GM18909 (cell line): ENCODE data around the gene HMGXB4.

Source experiments
- ATAC-seq: cut with Tn5 transposase; IDR thresholded peaks from one replicate; pipeline ENCODE4 v1.9.1; 2021; ENCODE audit warnings: mild to moderate bottlenecking; ENCODE audit not compliant: unreplicated experiment, poor library complexity

The HMGXB4 gene

DNA sequence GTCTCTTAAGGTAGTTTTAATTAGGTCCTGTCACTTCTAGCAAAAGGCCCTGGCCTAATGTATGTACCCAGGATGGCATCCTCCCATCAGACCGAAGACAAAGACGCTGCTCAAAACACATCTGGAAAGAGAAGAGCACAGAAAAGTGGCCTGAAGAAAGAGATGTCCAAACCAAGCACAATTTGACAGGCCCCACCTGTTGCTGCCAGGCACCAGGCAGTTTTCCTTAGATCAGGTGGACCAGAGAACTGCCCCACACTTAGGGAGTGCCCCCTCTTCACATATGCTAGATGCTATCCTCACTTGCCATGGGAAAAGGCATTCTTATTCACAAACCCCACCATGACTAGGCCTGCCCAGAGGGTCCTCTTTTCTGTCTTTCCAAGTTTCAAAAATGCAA is 3.3 kb upstream of the HMGXB4 start:
- ATAC-seq, result no peak

DNA sequence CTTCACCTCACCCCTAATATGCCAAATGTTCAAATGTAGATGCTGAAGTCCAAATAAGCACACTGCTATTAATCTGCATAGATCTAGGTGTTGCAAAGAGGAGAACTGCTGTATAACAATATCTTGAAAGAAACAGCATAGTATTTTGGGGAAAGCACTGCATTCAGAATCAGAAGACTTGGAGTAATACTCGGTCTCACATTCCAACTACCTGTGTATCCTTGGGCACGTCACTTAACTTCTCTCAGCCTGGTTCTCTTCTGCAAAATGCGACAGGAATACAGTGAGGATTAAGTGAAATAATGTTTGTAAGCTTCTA is 332 bp upstream of the HMGXB4 start:
- peak; percentile 24 for ATAC-seq

DNA sequence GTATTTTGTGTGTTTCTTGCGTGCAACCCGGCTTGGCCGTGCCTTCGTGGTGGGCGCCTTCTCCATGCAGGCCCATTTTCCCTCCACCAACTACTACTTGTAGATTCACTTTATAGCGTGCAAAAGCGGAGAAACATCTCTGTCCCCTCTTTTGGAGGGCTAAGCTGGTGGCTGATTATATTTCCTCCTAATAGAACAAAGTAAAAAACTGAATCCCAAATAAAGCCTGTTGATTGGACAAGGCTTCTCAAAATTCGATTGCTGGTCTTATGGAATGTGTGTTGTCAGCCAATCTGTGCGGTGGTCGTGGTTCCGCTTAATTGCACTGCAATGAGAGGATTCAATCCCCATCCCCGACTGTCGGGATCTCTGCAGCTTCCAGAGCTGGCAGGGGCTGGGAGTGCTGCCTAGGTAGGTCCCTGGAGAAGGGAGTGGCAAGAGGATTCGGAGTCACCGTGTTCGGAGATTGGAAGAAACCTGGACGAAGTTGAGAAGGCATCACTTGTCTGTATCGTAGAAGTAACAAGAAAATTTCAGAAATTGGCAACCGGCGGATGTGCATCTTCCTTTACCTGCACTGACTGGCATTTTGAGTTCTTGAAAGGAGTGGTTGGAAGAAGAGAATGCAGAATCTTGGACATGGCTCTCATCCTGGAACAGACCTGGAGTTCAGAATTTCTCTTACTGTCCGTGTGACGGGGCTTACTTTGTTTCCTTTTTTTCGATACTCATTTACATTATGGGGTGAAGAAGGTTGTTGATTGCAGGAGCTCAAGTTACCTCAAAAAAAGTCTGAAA is 1.1 kb downstream of the HMGXB4 start:
- ATAC-seq, result peak; percentile 2

DNA sequence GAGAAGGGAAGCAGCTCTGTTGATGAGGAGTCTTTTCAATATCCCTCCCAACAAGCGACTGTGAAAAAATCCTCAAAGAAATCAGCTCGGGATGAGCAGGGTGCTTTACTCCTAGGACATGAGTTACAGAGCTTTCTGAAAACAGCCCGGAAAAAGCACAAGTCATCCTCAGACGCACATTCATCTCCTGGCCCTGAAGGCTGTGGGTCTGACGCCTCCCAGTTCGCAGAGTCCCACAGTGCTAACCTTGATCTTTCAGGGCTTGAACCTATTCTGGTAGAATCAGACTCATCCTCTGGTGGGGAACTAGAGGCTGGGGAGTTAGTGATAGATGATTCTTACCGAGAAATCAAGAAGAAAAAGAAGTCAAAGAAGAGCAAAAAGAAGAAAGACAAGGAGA is 7.7 kb downstream of the HMGXB4 start:
- ATAC-seq, result no peak

DNA sequence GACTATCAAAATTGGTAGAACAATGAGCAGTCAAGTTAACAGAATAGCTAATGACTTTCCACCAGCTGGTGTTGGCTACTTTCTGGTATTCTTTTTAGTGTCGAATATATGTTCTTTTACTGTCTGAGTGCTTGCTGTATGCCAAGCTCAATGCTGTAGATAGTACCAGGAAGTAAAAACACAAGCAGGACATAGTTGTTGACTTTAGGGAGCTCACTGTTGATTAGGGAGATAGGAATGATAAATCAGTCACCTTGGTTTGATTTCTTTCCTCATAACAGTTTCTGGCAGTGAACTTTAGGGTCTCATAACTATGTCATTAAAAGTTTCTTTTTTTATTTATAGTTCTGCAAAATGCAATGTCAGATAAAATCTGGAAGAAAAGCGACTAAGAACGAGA is 9.0 kb downstream of the HMGXB4 start:
- ATAC-seq, result no peak

DNA sequence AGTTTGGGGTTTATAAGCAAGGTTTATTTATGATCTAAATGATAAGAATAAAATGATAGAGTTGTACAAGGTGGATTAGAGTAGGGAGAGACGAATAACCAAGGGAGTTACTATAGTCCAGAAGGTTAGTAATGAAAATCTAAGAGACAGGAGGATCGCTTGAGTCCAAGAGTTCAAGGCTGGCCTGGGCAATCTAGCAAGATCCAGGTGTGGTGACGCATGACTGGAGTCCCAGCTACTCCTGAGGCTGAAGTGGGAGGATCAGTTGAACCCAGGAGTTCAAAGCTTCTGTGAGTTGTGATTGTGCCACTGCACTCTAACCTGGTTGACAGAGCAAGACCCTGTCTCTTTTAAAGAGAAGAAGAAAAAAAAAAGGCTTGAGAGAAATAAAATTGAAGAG is 12.3 kb downstream of the HMGXB4 start:
- ATAC-seq, result no peak

DNA sequence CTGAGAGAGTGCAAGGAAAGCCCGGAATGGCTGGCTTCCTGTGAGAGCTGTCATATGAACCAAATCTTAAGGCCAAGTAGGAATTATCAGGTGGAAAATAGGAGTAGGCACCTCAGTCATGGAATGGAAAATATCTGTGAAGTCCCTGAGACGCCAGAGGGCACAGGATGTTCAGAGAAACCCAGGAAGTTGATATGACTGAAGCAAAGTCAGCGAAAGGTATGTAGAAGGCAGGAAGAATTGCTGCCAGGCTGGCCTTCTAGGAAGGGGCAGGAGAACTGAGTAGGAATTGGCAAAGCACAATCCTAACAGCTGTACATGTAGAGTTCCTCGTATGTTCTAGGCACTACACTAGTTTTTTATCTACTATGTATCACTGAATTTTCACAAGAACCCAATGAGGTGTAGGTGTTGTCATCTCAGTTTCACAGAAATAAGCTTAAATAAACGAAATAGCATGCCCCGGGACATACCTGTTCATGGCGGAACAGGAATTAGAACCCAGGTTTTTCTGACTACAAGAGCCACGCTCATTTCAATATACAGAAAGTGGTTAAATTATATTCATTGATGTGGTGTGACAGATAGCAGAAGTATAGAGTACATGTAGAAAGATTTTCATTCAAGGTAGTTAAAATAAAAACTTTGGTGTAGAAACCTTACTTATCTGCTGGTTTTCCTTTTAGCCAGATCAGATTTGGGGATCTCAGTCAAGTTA is 17.0 kb downstream of the HMGXB4 start:
- ATAC-seq, result no peak

DNA sequence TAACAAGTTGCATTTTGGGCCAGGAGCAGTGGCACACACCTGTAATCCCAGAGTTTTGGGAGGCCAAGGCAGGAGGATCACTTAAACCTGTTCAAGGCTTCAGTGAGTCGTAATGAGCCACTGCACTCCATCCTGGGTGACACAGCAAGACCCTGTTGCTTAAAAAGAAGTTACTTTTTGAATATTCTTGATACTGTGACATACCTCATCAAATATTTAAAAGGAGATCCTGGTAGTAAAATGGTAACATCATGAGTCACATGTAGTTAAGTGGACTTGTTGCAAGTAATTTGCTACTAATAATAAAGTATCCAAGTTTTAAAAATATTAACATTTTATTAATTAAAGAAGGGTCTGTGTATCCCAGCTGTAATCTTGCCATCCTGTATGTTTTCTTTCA is 18.3 kb downstream of the HMGXB4 start:
- ATAC-seq, result no peak

DNA sequence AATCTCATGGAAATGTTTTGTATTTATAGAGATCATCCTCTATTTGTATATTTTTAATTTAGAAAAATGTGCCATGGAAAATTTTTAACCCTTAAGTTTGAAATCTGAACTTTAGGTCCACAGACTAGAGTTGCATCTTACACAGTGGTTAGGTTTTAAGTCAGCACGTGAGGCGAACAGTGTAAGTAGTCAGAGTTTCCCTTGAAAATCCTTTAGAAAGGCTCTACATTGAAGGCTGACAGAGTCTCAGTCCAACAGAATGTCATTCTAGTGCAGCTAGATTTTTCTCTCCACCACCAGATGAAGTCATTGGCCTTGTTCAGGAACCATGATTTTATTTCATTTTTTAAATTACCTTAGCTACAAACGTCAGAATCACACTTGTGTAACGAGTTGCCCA is 18.7 kb downstream of the HMGXB4 start:
- ATAC-seq, result no peak

DNA sequence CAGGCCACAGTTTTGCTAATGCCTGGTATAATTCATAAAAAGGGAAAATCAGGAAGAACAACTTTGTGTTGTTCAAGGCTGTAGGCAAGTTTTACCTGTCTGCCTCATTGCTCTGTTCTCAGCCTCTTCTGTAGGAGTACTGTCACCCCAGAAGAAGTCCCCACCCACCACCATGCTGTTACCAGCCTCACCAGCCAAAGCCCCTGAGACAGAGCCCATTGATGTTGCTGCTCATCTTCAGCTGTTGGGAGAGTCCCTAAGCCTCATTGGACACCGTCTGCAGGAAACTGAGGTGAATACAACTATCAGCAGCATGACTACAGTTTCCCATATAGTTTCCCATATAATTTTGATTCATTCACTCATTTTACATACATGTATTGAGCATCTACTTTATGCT is 30.8 kb downstream of the HMGXB4 start:
- no peak for ATAC-seq

DNA sequence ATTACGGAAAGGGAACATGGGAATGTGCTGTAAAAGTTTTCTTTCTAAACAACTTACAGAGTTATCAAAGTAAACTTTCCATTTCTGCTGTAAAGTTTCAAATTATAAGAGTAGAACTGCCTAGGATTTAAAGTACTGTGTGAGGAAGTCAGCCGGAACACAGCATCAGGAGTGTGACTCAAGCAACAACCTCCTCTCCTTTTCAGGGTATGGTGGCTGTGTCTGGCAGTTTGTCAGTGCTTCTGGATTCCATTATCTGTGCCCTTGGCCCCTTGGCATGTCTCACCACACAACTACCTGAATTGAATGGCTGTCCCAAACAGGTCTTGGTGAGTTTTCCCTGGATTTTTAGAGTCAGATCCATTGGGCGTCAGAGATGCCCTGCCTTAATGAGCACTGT is 35.5 kb downstream of the HMGXB4 start:
- ATAC-seq, result no peak

DNA sequence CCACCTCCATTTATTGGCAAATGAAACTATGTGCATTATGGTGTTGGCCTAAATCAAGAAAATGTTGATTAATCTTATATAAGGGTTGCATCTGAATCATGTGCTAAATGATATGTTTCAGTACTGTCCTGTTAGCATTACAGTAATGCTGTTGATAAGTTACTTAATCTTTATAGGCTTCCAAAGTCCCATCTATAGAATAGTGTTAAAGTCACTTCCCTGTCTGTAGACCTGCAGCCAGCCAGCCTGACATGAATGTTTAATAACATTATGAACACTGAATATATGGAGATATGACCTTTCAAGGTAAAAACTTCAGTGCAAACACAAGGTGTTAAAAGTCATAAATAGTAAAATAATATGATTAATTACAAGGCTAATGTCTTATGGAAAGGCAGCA is 38.8 kb downstream of the HMGXB4 start:
- ATAC-seq, result no peak

DNA sequence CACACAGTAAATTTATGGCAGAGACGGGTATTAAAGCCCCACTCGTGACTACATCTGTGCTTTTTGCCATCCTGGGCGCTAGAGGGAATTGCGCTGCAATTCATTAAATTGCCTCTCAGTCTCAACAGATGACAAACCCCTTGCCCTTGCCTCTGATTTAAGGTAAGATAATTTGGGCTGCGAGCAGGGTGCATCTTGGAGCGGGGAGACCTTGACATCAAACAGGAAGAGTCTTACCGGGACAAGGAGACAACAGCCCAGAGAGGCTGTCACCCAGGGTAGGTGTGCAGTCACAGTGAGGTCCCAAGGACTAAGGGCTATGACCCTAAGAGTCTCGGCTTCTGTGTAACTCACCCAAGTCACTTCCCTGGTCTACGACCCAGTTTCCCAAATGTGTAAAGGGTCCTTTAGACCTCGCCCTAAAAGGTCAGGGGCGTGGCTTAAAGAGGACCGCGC is 42.0 kb downstream of the HMGXB4 start:
- no peak for ATAC-seq

DNA sequence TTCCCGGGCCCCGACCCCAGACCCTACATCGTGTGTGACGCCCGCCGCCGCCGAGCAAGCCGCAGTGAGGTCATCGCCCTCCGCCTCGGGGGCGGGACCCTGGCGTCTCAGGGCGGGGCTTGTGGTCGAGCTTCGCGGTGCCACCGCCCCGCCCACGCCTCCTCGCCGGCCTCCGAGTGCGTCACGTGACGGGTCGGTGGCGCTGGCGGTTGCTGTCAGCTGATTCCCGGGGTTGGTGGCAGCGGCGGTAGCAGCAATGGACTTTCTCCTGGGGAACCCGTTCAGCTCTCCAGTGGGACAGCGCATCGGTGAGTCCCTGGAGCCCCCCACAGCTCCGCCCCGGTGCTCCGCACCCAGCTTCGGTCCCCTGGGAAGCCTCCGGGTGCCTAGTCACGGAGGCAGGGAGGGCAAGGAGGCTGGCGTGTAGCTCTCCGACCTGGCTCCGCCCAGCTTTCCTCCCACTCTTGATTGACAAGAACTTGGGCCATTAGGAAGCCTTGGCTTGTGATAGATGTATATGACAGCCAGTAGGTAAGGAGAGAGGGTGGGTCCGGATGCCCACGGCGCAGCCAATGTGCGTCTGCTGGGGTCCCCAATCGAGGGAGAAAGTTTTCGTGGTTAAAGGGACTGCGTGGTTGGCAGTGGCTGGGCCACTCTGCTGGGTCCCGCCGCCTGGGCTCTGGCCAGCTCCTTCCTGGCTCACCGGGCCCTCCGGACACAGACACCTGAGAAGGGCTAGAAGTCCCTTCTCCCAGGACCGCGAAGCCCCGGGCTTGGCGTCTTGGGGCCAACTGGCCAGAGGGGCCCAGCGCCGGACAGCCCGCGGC is 42.6 kb downstream of the HMGXB4 start, which contains the start of gene TOM1:
Gene TOM1 (plus strand): TSS at position 222 of the 827 bp plus-strand sequence. CDS start 35 bp downstream, at position 257.
- peak; percentile 95 for ATAC-seq

DNA sequence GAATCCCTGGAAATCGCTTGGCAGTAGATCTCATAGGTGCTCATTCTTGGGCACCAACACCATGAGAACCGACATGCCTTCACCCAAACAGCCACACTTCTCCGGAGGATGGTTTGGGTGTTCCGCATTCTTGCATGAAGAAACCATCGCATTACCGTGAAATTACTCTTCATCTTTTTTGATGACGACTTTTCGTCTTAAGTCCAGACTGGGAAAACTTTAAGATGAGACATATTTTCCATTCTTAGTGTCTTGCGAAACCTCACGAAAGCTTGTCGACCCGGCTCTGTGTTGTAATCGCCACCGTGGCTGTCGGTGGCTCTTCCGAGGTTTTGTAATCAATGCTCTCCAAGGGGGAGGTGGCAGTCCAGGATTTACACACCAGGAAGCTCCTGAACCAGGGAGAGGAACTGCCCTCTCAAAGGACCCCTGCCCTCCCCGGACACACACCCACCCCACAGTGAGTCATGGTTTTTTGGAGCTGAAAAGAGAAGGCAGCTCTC is 44.1 kb downstream of the HMGXB4 start:
- ATAC-seq, result no peak

DNA sequence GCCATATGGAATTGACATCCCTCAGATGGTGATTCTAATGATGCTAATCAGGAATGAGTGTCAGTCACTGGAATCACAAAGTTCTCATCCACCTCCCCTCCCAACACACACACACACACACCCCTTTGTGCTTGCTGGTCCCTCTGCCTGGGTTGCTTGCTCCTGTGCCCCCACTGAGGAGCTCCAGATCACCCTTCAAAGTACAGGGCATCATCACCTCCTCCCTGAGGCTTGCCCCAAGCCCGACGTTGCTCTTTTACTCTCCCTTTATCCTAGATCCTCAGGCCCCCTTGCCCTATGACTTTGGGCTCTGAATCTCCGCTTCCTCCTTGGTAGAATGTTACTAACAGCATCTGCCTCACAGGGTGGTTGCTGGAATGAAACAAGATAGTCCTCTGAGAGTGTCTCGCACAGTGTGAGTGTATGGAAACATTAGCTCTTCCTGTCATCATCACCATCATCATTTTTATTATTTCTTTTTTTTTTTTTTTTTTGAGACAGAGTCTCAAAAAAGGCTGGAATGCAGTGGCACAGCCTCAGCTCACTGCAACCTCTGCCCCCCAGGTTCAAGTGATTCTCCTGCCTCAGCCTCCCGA is 45.8 kb downstream of the HMGXB4 start:
- ATAC-seq, result no peak

DNA sequence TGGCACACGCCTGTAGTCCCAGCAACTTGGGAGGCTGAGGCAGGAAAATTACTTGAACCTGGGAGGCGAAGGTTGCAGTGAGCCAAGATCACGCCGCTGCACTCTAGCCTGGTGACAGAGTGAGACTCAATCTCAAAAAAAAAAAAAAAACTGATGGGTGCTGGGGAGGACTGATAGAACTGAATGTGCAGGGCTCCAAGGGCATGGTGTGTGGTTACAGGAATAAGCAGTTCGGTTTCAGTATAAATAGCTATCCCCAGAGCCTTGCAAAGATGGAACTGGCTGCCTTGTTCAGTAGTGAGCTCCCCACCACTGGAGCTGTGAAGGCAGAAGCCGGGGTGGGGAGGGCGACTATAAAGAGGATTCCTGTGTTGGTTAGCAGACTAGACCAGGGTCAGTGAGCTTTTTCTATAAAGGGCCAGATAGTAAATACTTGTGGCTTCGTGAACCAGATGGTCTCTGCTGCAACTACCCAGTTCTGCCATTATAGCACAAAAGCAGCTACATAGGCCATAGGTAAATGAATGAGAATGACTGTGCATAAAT is 48.3 kb downstream of the HMGXB4 start:
- no peak for ATAC-seq

DNA sequence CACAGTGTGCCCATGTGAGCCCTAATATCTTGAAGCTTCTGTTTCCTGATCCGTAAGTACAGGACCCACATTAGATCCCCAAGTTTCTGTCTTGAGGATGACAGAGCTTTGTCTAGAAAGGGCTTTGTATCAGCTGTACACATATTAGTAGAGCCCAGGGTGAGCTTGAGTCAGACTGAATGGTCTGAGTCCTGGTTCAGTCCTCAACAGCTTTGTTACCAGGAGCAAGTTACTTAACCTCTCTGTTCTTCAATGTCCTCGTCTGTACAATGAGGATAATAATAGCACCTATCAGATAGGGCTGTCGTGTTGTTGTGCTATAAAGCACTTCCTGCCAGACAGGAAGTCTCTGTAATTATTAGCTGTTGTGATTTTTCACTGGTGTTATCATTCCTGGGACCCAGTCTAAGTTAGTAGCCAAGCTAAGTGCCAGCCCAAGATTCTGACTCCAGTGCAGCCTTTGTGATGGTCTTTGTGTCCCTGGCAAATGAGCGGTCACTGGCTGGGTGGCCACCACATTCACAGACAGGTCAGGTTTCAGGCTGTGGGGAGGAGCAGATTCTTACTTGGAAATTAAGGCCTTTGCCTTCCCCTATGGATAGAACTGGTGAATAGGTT is 49.2 kb downstream of the HMGXB4 start:
- no peak for ATAC-seq

DNA sequence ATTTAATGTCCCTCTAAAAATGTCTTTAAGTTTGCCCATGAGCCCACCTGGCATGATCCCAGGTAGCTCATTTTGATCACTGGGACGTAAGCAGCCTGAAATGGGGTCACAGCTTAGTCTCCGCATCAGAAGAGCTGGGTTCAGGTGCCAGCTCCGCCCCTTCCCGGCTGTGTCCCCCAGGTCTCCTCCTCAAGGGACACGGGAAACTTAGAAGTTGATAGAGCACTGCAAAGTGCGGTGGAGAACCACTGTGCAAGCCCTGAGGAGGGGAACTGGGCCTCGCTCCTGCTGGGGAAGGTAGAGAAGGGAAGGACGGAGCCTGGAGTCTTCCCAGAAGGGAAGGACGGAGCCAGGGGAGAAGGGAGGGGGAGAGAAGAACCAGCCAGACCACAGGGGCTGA is 50.1 kb downstream of the HMGXB4 start:
- no peak for ATAC-seq

DNA sequence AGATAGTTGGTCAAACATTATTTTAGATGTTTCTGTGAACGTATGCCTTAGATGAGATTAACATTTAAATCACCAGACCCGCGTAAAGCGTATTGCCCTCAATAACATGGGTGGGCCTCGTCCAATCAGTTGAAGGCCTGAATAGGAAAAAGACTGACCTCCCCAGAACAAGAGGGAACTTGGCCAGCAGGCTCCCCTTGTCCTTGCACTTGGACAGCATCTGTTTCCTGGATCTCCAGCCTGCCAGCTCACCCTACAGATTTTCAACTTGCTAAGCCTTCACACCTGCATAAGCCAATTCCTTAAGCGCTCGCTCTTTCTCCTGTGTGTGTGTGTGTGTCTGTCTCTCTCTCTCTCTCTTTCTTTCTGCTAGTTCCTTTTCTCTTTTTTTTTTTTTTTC is 50.6 kb downstream of the HMGXB4 start:
- no peak for ATAC-seq
